Eye (tissue), 1 donor: ENCODE data around the gene SUB1.
A peak's percentile ranks its signal among the peaks of the same experiment; 100 is the strongest.
"Not testable (repeated sequence)": the region's sequence is repeated elsewhere in the genome, so short reads cannot be mapped to it uniquely, and the experiment has no call there.

ENCODE experiments used
- DNase-seq: peaks from one replicate; pipeline ENCODE4 v3.0.0-alpha.2; 2015

SUB1 gene

GRCh38 chr5:32601623-32602295 lies 16.4 kb downstream of the SUB1 start:
- no peak for DNase-seq

GRCh38 chr5:32602906-32603305 lies 17.5 kb downstream of the SUB1 start:
- DNase-seq = no peak

GRCh38 chr5:32604800-32605765 lies 19.7 kb downstream of the SUB1 start:
- no peak for DNase-seq

GRCh38 chr5:32605766-32606152 lies 20.4 kb downstream of the SUB1 start:
- no peak for DNase-seq

GRCh38 chr5:32612134-32612888 lies 27.0 kb downstream of the SUB1 start:
- DNase-seq = no peak

- peak; percentile 95 for DNase-seq
Measured at GRCh38 chr5:32613050-32613672, 27.8 kb downstream of the SUB1 start.

GRCh38 chr5:32615236-32615635 lies 29.9 kb downstream of the SUB1 start:
- no peak for DNase-seq

- no peak for DNase-seq
Measured at GRCh38 chr5:32618962-32619361, 33.6 kb downstream of the SUB1 start.

- no peak for DNase-seq
Measured at GRCh38 chr5:32621256-32621655, 35.9 kb downstream of the SUB1 start.

- peak; percentile 28 for DNase-seq
Measured at GRCh38 chr5:32625106-32625505, 39.7 kb downstream of the SUB1 start.

GRCh38 chr5:32625547-32625946 lies 40.2 kb downstream of the SUB1 start:
- DNase-seq = no peak

GRCh38 chr5:32627219-32627870 lies 42.0 kb downstream of the SUB1 start:
- DNase-seq = no peak

- no peak for DNase-seq
Measured at GRCh38 chr5:32628049-32628844, 42.9 kb downstream of the SUB1 start.

- no peak for DNase-seq
Measured at GRCh38 chr5:32630867-32631491, 45.6 kb downstream of the SUB1 start.

- DNase-seq = not testable (repeated sequence)
Measured at GRCh38 chr5:32633017-32633416, 47.7 kb downstream of the SUB1 start.

- DNase-seq = no peak
Measured at GRCh38 chr5:32638309-32638708, 53.0 kb downstream of the SUB1 start.

GRCh38 chr5:32639943-32640342 lies 54.6 kb downstream of the SUB1 start:
- DNase-seq = no peak

- no peak for DNase-seq
Measured at GRCh38 chr5:32642276-32643002, 57.1 kb downstream of the SUB1 start.

GRCh38 chr5:32645246-32645645 lies 59.9 kb downstream of the SUB1 start:
- no peak for DNase-seq
